ENCODE results near the gene TSPAN10. TPM values are rescaled to one million over a fixed set of nuclear protein-coding genes. Genes with fewer than 3 reads are reported as not detected.

The TSPAN10 gene
- total RNA-seq, 1 donor from 2014 or later: not detected

DNA sequence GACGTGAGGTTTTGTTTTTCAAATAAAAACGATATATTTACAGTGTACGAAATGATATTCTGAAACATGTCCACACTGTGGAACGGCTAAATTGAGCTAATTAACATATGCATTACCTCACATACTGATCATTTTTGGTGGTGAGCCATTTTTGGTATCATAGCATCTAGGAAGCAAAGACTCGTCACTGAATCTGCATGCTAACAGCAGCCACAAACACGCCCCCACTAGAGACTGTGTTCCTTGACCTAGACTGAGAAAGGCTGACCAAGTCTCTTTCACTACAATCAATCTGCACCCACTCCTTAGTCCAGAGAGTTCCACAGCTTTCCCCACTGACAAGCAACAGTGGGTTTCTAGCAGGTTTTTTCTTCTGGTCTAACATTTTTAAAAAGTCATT lies 29.6 kb upstream of the TSPAN10 start:
- H3K27me3 ChIP-seq: no peaks in the 10 kb centered on the region
- no peaks in the 10 kb centered on the region for H3K9me3 ChIP-seq
- no peak for TF ChIP-seq POLR2AphosphoS5 (IDR thresholded peaks at IDR 0.05; ENCODE audit: insufficient read depth in 1 of 2, low read depth in 1 of 2)
- no peak for TF ChIP-seq POLR2A (IDR thresholded peaks at IDR 0.05)
- TF ChIP-seq, protein P1, sequence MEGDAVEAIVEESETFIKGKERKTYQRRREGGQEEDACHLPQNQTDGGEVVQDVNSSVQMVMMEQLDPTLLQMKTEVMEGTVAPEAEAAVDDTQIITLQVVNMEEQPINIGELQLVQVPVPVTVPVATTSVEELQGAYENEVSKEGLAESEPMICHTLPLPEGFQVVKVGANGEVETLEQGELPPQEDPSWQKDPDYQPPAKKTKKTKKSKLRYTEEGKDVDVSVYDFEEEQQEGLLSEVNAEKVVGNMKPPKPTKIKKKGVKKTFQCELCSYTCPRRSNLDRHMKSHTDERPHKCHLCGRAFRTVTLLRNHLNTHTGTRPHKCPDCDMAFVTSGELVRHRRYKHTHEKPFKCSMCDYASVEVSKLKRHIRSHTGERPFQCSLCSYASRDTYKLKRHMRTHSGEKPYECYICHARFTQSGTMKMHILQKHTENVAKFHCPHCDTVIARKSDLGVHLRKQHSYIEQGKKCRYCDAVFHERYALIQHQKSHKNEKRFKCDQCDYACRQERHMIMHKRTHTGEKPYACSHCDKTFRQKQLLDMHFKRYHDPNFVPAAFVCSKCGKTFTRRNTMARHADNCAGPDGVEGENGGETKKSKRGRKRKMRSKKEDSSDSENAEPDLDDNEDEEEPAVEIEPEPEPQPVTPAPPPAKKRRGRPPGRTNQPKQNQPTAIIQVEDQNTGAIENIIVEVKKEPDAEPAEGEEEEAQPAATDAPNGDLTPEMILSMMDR (IDR thresholded peaks at IDR 0.05): no peak
- peaks cover 0 to 77% of the 10 kb centered on the region in 2 donors for H3K36me3 ChIP-seq
- H3K4me1 ChIP-seq: no peaks in the 10 kb centered on the region
- H3K4me3 ChIP-seq: no peak overlapping the region
- H3K27ac ChIP-seq: no peak overlapping the region
- DNase-seq (ENCODE audit: extremely low spot score in 2 of 2): no peak
- intact Hi-C loops (cut with DNase I): no loop called here

DNA sequence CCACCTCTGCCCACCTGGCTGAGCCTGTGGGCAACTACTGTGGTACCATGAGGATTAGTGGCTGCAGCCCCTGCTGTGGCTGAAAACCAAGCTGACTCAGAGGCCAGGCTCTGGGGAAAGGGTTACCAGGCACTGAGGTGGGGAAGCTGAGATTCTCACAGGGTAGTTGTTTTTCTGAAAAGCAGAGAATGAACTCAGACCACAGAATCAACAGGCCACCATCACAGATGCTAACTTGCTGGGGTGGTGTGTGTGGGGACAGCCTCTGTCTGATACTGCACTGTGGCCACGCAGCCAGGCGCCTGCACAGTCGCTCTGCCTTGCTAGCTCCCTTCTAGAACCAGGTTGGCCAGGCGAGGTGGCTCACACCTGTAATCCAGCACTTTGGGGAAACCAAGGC lies 28.9 kb upstream of the TSPAN10 start:
- TF ChIP-seq, protein P1 (IDR thresholded peaks at IDR 0.05): no peak
- TF ChIP-seq POLR2AphosphoS5 (IDR thresholded peaks at IDR 0.05; ENCODE audit: insufficient read depth in 1 of 2, low read depth in 1 of 2) (no peak), POLR2A (IDR thresholded peaks at IDR 0.05) (no peak)
- Histone ChIP-seq H3K27me3 (no peaks in the 10 kb centered on the region), H3K4me3 (no peak overlapping the region), H3K9me3 (no peaks in the 10 kb centered on the region), H3K36me3 (peaks cover 0 to 78% of the 10 kb centered on the region in 2 donors), H3K27ac (no peak overlapping the region), H3K4me1 (no peaks in the 10 kb centered on the region)
- intact Hi-C loops (cut with DNase I): no loop called here
- no peak for DNase-seq (ENCODE audit: extremely low spot score in 2 of 2)

DNA sequence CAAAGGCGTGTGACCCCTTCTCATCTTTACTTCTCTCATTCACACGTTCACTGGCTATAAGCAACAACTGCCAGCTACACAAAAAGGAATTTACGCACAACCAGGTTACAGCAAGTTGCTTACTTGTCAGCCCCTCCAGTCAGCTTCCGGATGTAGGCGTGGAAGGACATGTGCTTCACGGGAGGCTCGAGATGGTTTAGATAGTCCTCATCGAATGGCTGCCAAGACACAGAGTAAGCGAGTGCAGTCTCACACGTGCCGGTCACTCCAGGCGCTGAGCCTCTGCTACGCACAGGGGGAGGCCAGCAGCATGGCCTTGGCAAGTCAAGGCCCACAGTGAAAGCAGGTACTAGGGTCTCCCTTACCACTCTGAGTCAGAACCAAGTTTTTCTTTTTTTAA lies 28.4 kb upstream of the TSPAN10 start:
- TF ChIP-seq POLR2A (IDR thresholded peaks at IDR 0.05) (no peak), POLR2AphosphoS5 (IDR thresholded peaks at IDR 0.05; ENCODE audit: insufficient read depth in 1 of 2, low read depth in 1 of 2) (no peak)
- TF ChIP-seq, protein P1 (IDR thresholded peaks at IDR 0.05): no peak
- Histone ChIP-seq H3K4me1 (no peaks in the 10 kb centered on the region), H3K36me3 (peaks cover 0 to 72% of the 10 kb centered on the region in 2 donors), H3K27ac (no peak overlapping the region), H3K9me3 (no peaks in the 10 kb centered on the region), H3K27me3 (no peaks in the 10 kb centered on the region), H3K4me3 (no peak overlapping the region)
- intact Hi-C loops (cut with DNase I): no loop called here
- no peak for DNase-seq (ENCODE audit: extremely low spot score in 2 of 2)

DNA sequence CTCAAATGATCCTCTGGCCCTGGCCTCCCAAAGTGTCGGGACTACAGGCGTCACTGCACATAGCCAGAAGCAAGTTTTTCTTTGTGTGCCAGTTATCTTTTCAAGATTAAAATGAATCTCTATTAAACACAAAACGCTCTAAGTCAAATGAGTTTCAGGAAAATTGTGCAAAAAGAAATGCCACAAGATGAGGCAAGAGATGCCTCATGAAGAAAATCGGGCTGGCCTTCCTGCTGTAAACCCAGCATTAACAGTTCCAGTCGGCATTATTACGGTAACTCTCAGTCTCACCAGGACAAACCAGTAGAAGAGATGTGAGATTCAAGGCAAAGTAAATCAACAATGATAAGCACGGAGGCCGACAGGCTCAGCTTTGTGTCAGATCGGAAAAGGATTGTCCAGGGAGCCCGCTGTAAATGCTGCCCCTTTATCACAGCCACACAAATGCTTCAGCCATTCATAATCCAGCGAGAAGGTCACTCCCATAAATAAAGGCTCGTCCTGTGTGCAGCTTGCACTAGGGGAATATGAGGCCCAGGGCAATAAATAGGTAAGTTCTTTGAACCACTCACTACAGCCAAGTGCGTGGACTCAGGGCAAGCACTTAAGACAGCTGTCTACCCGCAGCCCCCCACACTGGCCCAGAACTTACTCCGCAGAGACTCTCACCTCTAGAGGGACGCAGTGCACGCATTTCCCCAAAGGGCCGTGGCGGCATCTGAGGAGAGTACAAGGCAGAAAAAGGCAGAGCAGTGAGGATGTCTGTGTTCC lies 27.3 kb upstream of the TSPAN10 start:
- no peak overlapping the region for H3K4me3 ChIP-seq
- H3K9me3 ChIP-seq: no peaks in the 10 kb centered on the region
- peaks cover 5% of the 10 kb centered on the region for H3K4me1 ChIP-seq
- H3K27ac ChIP-seq: no peak overlapping the region
- TF ChIP-seq POLR2A (IDR thresholded peaks at IDR 0.05): no peak
- TF ChIP-seq, protein P1 (IDR thresholded peaks at IDR 0.05): no peak
- TF ChIP-seq POLR2AphosphoS5 (IDR thresholded peaks at IDR 0.05; ENCODE audit: insufficient read depth in 1 of 2, low read depth in 1 of 2): no peak
- peaks cover 0 to 61% of the 10 kb centered on the region in 2 donors for H3K36me3 ChIP-seq
- intact Hi-C loops (cut with DNase I): no loop called here
- DNase-seq (ENCODE audit: extremely low spot score in 2 of 2): no peak
- no peaks in the 10 kb centered on the region for H3K27me3 ChIP-seq
